NCI-H1105 (cell line): ENCODE data around the gene GDAP1L1.
A peak's percentile ranks its signal among the peaks of the same experiment; 100 is the strongest.

ENCODE experiments used
- DNase-seq: peaks from one replicate; lab custom pipeline; 2025; lab: John Stamatoyannopoulos, UW

GDAP1L1 gene

GRCh38 chr20:44247131-44247571 is at the start of gene GDAP1L1:
Gene GDAP1L1, plus strand, starts transcription at chr20:44247308. Its CDS starts 27 bp downstream, at chr20:44247335.
- peak; percentile 35 for DNase-seq

- DNase-seq = no peak
These were observed 48.2 kb upstream of the GDAP1L1 start for GRCh38 chr20:44198872-44199271.

- DNase-seq = no peak
These were observed 47.2 kb upstream of the GDAP1L1 start for GRCh38 chr20:44199877-44200276.

DNA sequence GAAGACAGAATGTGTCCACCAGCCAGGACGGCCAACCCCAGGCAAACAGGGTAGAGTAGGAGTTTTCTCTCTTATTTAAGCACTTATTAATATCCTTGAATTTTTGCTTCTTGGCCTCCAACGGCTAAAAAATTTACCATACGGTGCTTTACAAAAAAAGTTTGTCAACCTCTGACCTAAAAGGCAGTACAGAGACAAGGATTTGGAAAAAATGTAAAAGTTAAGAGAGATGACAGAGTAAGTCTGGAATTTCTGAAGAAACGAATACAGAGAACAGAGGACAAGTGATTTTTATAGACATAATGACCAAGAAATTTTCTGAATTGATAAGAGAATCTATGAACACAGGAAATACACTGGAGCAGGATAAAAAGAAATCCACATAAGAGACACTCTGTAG is 46.7 kb upstream of the GDAP1L1 start:
- DNase-seq = no peak

DNA sequence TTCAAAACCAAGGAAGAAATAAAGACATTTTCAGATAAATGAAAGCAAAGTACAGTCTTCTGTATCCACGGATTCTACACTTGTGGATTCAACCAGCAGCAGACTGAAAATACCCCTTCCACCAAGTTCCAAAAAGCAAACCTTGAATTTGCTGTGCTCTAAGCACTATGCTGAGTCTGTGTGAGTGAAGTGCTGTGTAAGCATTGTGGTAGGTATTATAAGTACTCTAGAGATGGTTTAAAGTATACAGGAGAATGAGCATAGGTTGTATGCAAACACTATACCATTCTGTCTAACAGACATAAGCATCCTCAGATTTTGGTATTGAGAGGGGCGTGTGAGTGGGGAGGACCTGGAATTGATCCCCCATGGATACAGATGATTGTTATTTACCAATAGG is 46.1 kb upstream of the GDAP1L1 start:
- no peak for DNase-seq

DNA sequence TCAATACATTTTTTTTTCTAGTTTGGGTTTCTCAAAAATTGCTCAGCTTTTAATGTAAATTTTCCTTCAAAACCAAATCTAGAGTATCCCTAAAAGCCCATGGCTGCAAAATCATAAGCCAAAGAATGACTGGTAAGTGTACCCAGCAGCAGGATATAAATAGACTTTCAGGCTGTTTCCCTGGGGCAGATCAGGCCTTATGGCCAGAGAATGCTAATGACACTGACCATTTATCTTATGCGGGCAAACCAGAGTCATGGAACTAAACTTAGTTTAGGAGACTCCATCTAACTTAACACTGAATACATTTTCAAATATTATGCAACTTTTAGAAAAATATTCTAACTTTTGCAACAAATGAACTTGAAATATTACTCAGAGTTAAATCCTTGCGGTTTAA is 43.9 kb upstream of the GDAP1L1 start:
- no peak for DNase-seq

DNA sequence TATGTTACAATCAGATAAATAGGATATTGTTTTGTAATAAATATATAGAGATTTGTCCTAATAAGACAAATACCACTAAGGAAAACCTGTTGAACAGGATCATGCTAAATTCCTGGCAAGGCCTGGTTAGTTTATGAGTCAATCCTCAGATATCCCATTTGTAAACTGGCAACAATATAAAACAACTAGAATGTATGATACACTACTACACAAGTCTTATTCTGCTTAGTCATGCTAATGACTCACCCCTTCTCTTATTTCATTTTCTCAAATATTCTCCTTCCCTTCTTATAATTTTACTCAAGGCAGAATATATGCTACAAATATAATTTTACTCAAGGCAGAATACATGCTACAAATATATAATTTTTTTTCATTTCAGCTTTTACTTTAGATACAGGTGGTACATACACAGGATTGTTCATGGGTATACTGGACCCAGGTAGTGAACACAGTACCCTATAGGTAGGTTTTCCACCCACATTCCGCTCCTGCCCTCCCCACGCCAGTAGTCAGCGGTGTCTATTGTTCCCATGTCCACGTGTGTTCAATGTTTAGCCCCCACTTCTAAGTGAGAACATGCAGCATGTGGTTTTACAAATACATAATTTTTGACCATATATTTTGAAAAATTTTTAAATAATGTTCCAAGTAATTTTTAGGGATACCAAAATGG is 42.8 kb upstream of the GDAP1L1 start:
- DNase-seq = no peak

GRCh38 chr20:44204832-44205215 is 42.3 kb upstream of the GDAP1L1 start:
- no peak for DNase-seq

DNA sequence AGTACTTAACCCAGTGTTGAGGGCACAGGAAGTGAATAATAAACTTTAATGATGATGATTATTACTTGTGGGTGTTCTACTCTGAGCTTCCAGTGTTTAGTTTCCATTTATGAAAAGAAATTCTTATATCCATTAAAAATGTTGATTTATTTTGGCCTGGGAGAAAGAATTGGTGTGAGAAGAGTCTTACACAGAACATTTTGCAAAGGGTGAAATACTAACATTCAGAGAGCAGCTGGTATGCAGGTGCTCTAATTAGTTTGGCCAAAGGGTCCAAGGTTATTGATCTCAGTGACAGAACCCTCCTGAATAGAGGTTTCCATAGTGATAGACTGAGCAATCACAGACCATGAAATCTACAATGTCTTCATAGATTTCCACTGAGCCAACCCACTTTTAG is 41.0 kb upstream of the GDAP1L1 start:
- no peak for DNase-seq

DNA sequence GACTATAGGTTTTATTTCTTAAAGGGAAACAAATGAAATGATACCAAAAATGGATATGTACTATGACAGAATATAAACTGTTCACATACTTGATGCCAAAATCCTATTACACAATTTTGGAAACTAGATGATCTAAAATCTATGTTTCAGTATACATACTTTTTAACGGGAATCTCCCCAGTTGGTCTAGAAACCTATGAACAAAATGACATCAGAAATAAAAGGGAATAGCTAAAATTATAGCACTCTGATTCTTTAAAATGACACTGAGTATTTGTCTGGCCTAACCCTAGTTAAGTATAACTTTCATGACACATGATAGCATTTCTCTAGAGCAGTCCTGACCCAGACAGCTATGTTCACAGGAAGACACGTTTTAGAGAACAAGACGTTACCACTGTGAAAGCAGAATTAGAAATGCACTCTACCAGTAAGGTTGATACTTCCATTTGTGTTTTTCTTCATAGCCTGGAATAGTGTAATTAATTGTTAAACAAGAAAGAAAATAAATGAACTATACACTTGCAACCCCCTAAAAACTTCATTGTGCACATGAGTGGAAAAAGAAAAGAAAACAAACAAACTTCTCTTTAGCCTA is 39.9 kb upstream of the GDAP1L1 start:
- no peak for DNase-seq

- DNase-seq = no peak
These were observed 38.9 kb upstream of the GDAP1L1 start for GRCh38 chr20:44208165-44208564.

- DNase-seq = no peak
These were observed 38.3 kb upstream of the GDAP1L1 start for GRCh38 chr20:44208770-44209169.

- no peak for DNase-seq
These were observed 37.3 kb upstream of the GDAP1L1 start for GRCh38 chr20:44209686-44210405.

DNA sequence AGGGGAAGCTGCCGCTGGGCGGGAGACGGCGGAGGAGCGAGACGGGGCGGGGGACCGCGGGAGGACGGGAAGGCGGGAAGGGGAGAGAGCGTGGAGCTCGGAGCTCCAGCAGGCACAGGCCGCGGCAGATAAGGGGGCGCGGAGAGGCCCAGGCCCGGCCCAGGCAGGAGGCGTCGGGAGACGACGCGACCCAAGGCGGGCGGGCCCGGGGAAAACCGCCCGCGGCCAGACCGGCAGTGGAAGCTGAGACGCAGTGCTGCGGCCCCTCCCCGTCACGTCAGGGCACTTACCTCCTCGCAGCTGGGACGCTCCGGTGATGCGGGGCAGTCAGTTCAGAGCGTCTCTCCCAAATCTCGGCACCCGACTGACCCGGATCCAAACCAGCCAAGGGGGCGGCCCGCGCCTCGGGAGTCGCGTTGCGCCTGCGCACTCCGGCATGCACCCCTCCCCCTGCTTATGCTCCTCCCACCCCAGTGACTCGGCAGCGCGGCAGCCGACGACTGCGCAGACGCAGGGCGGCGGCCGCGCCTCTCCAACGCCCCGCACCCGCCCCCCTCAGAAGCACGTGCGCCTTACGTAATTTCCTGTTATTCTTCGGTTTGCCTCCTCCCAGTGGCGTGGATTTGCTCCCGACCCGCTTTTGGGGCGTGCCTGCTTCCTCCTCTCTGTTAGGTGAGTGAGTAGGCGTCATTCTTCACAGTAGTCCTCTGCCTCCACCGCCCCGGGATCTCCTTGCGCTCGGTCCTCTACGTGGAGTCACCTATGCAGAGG is 36.5 kb upstream of the GDAP1L1 start, which contains the start of gene OSER1:
Gene OSER1 (minus strand): TSS at position 366 of the 771 bp plus-strand sequence. CDS start 3,814 bp downstream, outside the sequence.
- DNase-seq = peak; percentile 96

DNA sequence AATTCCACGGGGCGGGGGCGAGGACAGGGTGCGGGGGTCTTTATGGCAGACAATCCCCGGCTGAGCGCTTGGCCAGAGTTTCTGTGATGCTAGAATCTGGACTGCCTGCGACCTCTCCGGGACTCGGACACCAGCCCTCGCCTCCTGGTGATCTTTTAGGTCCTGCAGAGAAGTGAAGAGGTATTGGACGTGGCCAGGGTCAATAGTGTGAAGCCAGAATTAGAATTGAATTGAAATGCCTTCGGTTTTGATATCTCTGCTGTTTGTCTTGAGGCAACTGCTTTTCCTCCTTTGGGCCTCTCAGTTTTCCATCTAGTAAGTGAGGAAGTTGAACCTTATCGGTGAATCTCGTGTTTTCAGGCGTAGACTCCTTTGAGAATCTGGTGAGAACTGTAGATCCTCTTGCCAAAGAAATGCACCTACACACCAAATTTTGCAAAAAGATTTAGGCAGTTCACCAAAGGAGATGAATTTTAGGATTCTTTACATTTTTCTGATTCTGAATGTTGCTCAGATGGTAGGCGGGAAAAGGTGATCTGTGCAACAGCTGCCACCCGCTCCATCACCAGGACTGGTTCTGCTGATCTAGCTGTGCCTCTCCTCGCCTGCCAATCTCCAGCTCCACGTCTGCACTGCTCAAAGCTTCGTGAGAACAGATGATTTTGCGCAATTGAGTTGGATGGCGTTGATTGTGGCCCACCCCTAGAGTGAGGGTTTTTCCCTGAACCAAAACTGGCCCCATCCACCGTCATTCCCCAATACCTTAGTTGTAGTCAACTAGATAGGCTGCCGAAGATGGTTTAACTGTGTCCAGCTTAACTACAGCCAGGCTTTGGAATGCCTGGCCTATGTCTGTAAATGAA is 35.7 kb upstream of the GDAP1L1 start:
- DNase-seq = peak; percentile 20

DNA sequence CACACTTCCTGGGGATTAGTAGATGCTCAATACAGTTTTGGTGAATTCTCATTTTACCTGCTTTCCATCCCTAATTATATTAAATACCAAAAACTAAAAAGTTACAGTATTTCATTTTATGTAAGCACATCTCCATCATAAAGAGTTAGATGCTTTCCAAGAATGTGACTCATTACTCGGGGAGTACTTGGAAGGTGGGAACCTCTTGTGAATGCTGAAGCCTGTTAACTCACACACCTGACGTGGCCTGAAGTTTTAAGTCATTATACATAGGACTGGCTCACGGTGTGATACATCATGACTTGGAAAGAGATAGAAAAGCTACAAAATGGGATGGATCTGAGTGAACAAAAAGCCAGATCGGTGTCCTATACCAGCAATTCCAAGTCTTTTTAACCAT is 34.3 kb upstream of the GDAP1L1 start:
- DNase-seq = no peak

DNA sequence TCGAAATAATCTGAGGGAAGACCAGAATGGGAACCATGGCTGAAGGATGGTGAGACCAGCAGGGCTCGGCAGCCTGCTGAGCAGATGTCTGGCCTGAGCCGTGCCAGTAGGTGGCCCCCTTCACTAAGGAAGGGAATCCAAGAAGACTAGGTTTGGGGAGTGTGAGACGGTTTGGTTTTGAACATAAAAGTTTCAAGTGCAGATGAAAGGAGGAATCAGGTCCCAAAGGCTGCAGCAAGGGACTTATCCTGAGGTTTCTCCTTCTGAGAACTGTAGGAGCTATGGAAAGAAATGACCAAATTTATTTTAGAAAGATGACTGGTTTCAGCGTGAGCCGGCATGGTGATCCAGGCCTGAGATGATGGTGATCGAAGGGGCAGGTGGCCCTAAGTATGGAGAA is 32.0 kb upstream of the GDAP1L1 start:
- peak; percentile 51 for DNase-seq

DNA sequence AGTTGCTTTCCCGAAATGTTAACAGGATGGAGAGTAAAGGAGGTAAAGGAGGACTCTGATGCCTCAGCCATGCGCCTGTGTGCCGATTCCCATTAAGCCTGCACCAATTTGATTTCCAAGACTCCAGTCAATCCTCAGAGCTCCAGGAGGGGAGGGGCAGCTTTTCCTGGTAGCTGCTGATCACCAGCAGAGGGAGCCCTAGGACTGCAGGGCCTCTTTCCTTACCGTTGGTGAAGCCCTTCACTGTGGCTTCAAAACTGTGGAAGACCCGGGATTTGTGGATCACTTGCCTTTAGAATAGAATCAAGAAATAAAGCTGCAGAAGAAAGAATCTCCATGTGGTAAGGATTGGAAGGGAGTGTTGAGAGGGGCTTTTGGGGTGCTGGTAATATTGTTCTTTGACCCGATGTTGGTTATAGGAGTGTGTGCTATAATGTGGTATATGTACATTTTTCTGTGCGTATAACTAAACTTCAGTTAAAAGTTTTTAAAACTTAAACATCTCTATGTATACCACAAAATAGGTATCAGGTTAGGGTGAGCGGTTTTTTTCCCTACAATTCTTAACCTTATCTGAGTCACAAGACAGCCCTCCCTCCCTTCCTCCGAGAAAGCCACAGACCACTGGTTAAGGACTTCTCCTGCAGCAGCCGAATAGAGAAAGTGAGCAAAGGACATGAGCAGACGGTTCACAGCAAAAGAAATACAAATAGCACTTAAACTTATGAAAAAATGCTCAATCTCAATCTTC is 29.6 kb upstream of the GDAP1L1 start:
- DNase-seq = peak; percentile 72

DNA sequence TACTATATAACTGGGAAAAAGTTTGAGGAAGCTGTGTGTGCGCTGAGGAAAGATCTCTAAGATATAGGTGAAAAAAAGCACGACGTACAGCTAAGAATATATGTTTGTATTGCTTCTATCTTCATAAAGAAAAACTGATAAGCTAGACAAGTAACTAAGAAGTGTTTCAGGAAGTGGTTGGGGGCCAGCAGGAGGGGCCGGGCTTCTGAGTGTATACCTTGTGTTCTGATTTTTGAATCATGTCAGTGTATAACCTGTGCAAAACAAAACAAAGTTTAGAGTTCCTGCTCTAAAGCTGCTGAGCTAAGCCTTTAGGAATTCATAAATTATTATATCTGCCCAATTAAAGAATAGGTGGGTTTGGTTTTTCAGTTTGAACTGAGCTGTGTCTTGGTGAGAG is 28.7 kb upstream of the GDAP1L1 start:
- DNase-seq = no peak

DNA sequence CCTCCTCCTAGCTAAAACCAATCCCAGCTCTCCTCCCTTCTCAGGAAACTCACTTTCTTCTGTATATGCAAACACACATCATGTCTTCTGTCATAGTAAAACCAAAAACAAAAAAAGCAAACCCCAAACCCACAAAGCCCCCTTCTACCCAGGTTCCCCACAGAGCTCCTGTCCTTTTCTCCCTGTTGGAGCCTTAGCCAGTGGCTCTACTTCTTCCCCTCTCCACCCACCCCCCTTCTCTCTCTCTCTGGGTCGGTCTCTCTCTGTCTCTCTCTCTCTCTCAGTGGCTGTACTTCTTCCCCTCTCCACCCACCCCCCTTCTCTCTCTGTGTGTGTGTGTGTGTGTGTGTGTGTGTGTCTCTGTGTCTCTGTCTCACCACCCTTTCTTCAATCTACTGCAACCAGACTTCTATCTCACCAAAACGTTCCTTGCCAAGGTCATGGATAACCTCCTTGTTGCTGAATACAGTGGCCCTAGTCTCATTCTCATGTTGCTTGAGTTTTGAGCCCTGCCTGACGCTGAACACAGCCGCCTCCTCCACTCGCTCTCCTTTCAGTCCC is 27.9 kb upstream of the GDAP1L1 start:
- no peak for DNase-seq
